Activated CD4-positive, alpha-beta T cell treated with anti-CD3 and anti-CD28 coated beads, Interleukin-2, amount 50 U/mL, for 24 hours (primary cell): ENCODE data around the gene NKAP.
A peak's percentile ranks its signal among the peaks of the same experiment; 100 is the strongest.
"Not testable (repeated sequence)": the region's sequence is repeated elsewhere in the genome, so short reads cannot be mapped to it uniquely, and the experiment has no call there.

Experiments
- DNase-seq, 2 donors: peaks; one replicate each; pipeline ENCODE4 v3.0.0-alpha.2; 2020; ENCODE audit warnings: low read depth in 1 of 2, low spot score in 1 of 2

The NKAP gene

DNA sequence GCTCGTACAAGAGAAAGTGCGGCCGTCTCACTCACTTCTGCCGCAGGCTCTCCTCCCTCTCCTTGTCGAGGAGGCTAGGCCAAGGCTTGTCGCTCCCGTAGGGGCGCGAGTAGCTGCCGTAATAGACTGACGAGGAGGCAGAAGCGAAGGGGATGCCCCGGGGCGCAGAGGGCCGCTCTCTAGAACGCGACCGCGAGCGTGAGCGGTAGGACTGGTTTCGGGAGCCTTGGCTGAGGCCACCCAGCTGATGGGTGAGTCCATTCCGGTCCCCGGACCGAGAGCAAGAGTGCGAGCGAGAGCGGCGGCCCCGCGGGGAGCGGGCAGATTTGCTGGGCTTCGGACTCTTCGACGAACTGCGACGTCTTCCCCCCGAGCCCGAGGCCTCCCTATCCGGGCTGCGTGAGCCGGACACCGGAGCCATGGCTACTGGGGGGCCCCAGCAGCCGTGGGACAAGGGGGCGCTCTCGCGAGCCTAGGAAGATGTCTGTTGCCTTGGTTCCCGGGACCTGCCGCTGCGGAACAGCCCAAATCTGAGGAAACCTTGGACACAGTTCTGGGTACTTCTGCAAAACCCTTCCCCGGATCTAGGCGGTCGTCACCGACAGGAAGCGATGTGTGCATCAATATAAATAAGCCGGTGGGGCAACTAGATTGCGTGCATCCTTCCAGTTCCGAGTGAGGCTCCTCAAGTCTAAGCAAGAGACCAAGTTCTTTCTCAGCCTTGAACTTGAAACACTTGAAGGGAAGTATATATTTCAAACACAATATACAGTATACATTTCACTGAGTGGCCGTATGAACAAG lies at the start of gene NKAP:
Gene NKAP, minus strand, starts transcription at position 567 of the 804 bp plus-strand sequence. Its CDS starts 146 bp downstream, at position 421.
- DNase-seq = peak; percentile 61 to 72

DNA sequence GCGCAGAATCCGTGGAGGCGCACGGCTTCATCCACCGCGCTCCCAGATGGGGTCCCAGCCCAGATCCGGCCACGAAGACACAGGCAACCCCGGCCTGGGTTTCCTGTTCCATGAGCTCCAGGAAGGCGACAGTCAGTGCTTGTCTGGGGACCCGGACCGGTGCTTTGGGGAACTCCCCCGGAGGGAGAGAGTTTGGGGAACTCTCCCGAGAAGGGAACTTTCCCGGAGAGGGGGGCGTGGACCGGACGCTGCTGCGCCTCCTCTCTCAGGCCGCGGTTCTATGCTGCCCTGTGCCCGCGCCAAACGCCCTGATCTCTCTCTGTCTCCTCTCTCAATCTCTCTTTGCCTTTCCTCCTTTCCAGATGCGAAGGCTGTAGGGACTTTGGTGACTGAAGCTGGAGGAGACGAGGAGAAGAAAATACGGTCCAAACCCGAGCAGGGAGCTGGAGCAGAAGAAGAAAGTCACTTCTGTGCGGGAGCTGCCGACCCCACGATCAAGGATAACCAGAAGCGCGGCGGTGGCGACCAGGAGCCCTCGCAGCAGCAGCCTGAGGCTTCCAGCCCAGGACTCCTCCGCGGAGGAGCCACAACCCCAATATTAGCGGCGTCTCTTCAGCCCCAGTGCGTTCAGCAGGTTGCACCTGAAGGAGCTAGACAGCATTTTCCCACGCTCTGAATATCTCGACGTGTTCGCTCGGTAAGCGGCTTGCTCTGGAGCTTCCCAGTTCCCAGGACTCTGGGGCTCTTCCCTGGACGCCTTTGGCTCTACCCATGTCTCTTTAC lies 47.6 kb upstream of the NKAP start:
- no peak for DNase-seq

DNA sequence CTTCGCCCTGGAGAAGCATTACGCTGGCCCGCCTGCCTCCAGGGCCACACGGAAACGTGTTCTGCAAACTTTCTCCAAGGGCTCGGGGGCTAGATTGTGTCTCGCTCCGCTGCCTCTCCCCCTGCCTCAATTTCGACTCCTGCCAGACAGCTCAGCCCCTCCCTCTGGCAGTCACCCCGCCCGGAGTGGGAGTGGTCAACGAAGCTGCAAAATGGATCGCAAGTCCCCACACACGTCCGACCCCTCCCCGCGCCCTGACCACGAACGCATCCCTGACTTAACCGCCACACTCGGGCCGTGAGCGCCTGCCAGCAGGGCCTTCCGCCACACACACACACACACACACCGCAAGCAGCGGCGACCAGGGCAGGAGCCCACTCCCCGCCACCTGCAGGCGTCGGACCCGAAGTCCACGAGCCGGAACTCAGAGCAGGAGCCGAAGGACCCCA lies 47.0 kb upstream of the NKAP start:
- no peak for DNase-seq

DNA sequence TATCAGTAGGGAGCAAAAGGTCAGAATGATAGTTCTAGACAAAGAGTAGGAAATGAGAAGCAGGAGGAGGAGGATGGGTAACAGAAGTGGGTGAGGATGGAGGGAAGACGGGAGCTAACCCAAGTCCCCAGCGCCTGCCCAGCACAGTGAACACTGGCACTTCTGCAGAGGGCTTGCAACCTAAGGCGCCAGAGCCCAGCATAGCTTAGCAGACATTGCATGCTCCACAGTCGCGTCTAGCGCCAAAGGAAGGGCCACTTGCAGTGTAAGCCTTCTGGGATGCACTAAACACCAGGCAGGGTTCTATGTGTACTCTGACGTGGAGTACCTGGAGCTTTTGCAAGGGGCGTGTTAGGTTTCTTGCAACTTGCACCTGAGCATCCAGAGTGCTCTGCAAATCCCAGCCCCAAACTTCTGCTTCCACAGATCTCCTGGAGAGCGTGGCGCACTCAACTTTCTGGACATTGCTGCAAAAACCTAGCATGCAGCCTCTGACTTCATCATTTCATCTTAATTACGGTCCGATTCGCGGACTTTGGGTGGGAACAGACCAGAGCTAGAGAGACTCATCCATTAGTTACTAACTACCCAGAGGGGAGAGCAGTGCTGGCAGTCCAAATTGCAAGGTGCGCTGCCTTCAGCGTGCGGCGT lies 46.5 kb upstream of the NKAP start:
- no peak for DNase-seq

DNA sequence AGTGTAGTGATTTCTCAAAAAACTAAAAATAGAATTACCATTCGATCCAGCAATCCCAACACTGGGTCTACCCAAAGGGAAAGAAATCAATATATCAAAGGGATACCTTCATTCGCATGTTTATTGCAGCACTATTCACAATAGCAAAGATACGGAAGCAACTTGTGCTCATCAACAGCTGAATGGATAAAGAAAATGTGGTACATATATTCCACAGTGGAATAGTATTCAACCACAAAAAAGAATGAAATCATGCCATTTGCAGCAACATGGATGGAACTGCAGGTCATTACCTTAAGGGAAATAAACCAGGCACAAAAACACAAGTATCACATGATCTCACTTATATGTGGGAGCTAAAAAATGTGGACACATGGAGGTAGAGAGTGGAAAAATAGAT lies 42.7 kb upstream of the NKAP start:
- no peak for DNase-seq

DNA sequence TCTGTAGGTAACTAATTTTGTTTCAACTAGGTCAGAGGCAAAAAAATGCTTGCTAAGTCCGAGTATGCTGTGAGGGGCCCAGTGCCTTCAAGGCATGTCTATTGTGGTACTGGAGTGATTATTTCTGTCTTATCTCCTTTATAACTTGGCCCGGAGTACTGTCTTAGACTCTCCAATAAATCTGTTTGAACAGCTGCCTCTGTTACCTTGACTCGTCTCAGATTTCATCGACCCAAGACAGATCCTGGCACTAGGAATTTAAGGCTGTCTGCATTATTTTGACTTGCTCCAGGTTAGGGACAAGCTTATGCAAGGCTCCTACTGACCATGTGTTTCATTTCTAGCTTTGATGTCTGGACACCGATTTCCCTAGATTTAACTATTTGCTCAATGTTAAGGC lies 41.1 kb upstream of the NKAP start:
- no peak for DNase-seq

DNA sequence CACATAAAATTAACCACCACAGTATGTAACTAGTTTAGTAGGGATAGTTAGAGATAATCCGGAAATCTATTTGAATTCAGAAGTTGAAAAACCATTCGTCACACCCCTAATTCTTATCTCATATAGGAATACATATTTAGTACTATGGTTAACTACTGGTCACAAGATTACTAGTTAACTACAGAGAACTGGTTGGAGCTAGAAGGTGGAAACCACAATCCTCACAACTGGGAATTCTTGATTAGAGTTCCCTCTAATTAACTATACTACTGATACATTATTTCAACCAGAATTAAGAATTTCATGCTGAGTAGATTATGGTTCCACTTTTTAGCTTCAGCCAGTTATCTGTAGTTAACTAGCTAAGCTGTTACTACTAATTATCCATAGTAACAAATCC lies 39.9 kb upstream of the NKAP start:
- no peak for DNase-seq

DNA sequence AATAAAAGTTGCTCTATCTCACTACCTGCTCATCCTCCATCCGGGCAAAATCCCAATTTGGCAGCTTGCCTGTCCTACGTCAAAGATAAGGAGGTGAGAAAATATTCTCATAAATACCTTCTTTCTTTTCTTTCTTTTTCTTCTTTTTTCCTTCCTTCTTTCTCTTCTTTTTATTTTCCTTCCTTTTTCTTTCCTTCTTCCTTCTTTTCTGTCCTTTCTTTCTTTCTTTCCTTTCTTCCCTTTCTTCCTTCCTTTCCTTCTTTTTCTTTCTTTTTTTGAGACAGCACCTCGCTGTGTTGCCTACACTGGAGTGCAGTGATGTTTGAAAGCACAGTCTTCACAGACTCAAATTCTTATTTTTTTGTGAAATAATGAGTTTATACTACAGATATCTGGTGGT lies 38.6 kb upstream of the NKAP start:
- no peak for DNase-seq

DNA sequence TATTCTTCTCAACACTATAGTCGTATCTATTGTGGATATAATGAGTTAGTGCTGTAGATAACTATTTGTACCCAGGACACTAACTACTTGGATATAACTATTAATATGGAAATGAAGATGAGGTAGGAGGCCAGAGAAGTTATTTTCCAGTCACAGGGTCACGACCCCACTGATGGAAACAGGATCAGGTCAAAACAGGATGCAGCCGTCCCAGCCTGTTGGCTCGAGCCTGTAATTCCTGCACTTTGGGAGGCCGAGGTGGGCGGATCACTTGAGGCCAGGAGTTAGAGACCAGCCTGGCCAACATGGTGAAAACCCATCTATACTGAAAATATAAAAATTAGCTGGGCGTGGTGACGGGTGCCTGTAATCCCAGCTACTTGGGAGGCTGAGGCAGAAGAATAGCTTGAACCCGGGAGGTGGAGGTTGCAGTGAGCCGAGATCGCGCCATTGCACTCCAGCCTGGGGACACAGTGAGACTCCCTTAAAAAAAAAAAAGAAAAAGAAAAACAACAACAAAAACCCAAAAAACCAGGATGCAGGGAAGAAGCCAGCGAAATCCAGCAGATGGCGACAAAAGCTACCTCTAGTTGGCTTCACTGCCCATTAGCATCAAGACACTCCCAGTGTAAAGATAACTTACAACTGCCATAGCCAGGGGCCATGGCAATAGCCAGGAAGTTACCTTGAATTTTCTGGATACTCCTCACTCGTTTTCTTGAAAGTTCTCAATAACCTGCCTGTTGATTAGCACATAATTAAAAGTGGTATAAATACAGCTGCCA lies 37.9 kb upstream of the NKAP start:
- no peak for DNase-seq

DNA sequence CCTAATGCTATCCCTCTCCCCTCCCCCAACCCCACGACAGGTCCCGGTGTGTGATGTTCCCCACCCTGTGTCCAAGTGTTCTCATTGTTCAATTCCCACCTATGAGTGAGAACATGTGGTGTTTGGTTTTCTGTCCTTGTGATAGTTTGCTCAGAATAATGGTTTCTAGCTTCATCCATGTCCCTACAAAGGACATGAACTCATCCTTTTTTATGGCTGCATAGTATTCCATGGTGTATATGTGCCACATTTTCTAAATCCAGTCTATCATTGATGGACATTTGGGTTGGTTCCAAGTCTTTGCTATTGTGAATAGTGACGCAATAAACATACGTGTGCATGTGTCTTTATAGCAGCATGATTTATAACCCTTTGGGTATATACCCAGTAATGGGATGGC lies 33.6 kb upstream of the NKAP start:
- not testable (repeated sequence) for DNase-seq

DNA sequence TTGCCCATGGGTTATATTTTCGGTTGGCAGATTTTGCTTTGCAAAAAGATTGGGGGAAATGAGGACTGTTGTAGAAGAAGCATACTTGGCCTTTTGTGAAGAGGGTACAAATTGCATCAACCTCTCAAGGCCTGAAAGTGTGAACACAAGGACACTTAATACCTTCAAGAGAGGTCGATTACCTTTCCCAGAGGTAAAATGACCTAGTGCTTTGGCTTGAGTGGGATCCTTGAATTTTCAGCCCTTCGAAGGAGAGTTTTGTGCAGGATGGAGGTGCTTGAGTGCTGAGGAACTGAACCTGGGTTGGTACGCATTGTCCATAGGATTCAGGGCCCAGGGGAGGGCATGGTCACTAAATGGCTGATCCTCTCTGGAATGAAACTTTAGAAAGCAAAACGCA lies 27.6 kb upstream of the NKAP start:
- DNase-seq = no peak

DNA sequence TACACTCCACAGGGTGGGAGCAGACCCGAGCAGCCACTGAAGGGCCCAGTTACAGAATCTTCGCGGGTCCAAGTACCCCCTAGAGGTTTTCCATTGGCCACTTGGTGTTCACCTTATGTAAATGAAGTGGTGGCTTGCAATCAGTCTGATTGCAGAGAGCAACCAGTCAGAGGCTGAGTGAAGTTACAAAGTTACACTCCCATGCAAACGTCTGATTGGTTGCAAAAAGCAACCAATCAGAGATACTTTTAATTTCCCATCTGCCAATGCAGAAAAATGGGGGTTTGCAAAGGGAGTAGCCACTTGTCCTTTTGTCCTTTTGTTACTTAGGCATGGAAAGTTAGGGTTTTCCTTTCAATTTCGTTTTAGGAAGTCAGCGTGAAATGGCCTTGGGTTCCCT lies 27.0 kb upstream of the NKAP start:
- no peak for DNase-seq

DNA sequence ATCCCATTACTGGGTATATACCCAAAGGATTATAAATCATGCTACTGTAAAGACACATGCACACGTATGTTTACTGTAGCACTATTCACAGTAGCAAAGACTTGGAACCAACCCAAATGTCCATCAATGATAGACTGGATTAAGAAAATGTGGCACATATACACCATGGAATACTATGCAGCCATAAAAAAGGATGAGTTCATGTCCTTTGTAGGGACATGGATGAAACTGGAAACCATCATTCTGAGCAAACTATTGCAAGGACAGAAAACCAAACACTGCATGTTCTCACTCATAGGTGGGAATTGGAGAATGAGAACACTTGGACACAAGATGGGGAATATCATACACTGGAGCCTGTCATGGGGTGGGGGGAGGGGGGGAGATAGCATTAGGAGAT lies 23.3 kb upstream of the NKAP start:
- not testable (repeated sequence) for DNase-seq

DNA sequence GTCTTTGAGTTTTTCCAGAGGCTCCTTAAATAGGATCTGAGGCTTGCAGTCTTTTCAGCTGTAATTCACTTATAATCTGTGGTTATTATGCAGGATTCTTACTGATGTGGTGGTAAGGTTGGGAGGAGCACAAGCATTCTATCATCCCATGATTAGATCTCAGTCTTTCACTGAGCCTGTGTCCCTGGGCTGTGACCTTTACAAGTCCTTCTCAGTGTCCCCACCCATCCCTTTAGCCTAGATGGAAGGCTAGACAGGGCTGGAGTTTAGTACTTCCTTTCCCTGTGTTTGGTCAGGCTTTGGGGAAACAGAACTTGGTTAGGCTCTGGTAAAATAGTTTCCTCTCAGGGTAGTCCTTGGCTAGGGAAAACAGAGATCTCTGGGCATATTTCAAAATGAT lies 17.1 kb upstream of the NKAP start:
- DNase-seq = no peak

DNA sequence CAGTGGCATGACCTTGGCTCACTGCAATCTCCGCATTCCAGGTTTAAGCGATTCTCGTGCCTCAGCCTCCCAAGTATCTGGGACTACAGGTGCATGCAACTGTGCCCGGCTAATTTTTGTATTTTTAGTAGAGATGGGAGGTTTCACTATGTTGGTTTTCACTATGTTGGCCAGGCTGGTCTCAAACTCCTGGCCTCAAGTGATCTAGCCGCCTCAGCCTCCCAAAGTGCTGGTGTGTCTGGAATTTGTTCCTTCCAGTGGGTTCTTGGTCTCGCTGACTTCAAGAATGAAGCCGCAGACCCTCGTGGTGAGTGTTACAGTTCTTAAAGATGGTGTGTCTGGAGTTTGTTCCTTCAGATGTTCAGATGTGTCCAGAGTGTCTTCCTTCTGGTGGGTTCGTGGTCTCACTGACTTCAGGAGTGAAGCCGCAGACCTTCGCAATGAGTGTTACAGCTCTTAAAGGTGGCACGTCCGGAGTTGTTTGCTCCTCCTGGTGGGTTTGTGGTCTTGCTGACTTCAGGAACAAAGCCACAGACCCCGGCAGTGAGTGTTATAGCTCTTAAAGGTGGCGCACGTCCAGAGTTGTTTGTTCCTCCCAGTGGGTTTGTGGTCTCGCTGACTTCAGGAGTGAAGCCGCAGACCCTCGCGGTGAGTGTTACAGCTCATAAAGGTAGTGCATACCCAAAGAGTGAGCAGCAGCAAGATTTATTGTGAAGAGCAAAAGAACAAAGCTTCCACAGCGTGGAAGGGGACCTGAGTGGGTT lies 12.4 kb upstream of the NKAP start:
- DNase-seq = peak in 1 of 2 donors; percentile 0

DNA sequence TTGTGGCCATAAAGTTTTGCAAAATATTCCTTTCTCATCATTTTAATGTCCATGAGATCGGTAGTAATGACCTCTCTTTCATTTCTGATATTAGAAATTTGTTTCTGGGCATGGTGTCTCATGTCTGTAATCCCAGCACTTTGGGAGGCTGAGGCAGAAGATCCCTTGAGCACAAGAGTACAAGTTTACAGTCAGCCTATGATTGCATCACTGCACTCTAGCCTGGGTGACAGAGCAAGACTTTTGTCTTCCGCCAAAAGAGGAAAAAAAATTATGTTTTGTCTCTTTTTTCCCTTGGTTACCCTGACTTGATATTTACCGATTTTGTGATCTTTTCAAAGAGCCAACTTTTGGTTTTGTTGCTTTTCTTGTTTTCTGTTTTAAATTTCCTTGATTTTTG lies 10.8 kb upstream of the NKAP start:
- no peak for DNase-seq

DNA sequence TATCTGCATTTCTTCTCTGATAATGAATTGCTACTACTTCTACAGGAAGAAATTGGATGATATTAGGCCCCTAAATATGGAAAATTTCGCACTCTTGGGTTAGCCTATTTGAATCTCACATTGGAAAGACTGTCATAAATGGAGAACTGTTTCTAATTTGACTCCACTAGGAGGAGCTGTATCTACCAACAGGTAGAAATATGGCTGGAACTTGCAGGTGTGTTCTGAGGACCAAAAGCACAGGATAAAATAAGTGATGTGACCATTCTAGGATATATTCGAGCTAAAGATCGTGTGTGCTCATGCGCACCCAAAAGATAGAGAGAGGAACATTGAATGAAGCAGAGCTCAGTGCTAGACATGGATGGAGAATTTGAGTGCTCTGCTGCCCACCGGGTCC lies 4.8 kb upstream of the NKAP start:
- DNase-seq = no peak

DNA sequence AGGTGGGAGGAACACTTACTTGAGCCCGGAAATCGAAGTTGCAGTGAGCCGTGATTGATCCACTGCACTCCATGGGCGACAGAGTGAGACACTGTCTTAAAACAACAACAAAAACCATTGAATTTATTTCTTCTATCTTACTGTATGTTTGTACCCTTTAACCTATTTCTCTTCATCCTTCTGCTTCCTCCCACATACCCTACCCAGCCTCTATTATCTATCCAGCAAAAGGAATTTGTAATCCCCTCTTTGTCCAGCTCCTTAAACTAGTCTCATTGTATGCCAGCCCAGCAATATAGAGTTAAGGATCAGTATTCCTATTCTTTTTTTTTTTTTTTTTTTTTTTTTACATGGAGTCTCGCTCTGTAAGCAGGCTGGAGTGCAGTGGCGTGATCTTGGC lies 1.9 kb upstream of the NKAP start:
- DNase-seq = no peak

DNA sequence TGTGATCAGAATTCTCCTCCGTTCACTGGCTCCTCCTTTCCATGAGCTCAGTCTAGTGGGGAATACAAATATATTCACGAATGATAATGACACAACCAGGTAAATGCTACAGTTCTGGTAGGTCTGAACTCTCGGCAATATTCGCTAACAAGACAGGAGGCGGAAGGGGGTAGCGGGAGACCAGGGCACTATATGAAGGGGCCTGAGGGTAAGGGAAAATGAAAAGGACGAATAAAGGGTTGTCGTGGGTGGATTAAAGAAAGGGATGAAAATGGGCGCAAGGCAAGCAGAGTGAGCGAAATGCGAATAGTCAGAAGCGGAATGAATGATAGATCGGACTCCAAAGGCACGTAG lies 743 bp downstream of the NKAP start:
- DNase-seq = no peak

DNA sequence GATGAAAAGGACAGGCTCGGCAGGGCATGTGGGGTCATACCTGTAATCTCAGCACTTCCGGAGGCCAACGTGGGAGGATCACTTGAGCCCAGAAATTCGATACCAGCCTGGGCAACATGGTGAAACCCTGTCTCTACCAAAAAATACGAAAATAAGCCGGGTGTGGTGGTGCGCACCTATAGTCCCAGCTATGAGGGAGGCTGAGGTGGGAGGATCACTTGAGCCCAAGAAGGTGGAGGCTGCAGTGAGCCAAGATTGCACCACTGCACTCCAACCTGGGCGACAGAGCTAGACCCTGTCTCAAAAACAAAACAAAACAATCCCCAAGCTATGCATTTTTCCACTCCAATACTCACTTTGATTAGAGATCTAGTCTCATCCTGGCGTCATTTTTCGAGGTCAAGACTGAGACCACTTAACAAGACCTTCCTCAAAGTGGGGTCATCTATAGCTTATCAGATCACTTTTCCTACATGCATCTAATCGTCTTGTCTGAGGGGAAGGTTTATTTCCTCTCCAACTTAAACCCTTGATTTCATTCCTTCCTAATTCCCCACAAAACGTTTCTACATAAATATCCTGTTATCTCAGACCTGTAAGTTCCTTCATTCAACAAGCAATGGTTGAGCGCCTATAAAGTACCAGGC lies 1.3 kb downstream of the NKAP start:
- no peak for DNase-seq
